Erythroblast (primary cell): ENCODE results near the gene SETBP1.

ENCODE experiments used
- GATA1 ChIP-seq: IDR thresholded peaks from 2 replicates; pipeline ENCODE4 v1.6.1; 2011; ENCODE audit warnings: low read depth, mild to moderate bottlenecking, control low read depth, low read length, moderate library complexity
- POLR2A ChIP-seq: IDR thresholded peaks from 2 replicates; pipeline ENCODE4 v1.6.1; 2011; ENCODE audit warnings: mild to moderate bottlenecking, low read length

DNA sequence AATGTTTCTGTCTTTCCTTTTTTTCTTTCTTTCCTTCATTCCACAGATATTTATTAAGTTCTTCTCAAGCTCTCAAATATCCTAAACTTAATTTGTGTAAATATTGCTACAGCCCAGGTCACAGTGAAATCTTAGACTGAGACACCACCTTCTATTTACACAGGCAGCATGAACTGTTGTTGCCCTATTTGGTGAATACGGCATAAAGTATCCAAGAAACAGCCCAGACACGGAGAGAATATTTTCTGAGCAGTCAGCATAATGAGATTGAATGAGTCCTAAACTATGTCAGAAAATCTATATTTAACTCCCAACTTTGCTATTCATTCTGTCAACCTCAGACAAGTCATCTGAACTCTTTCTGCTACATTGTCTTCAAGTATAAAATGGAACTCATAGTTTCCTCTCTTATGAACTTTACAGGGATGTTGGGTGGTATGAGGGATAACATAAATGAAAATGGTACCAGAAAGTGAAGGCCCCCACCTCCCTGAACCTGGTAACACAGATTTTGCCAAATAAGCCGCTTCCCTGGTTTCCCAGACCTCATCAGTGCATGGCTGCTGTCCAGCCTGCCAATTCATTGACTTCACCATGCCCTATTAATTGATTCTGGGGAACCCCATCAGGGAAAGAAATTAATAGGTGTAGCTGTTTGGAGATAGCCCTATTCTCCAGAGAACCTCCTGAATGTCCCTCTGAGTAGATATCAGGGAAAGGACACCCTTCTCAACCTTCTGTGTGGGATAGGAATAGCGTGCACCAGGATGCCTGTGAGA, 235.9 kb downstream of the SETBP1 start:
- TF ChIP-seq POLR2A (no peak), GATA1 (no peak)
